Psoas muscle (tissue), 8 donors: ENCODE measurements around the gene MAML2. TPM values are rescaled to one million over a fixed set of nuclear protein-coding genes. Genes with fewer than 3 reads are reported as not detected.

Experiments used
- ATAC-seq, 4 donors: fragments of 200-7000 bp; cut with Tn5 transposase; one replicate each; pipeline ENCODE4 v1.9.1; 2020; ENCODE audit warnings: moderate library complexity in 3 of 4, mild to moderate bottlenecking in 2 of 4
- DNase-seq, 2 donors: peaks; one replicate each; pipeline ENCODE4 v3.0.0-alpha.2; 2020
- H3K27ac ChIP-seq: fragments of 200-600 bp; one replicate; pipeline ENCODE4 v1.8.0; 2022
- H3K27me3 ChIP-seq, 3 donors: fragments of 200-600 bp in 1 of 3; one replicate each; pipeline versions ENCODE4 v1.6.1 to v1.8.0; 2013 to 2022; ENCODE audit warnings: low read length in 2 of 3, mild to moderate bottlenecking in 2 of 3, moderate library complexity in 1 of 3; ENCODE audit not compliant: insufficient read depth in 3 of 3
- H3K36me3 ChIP-seq, 2 donors: fragments of 200-600 bp in 1 of 2; one replicate each; pipeline versions ENCODE4 v1.6.1 to v1.8.0; 2013 to 2022; ENCODE audit warnings: low read depth in 1 of 2, mild to moderate bottlenecking in 1 of 2, moderate library complexity in 1 of 2; ENCODE audit not compliant: insufficient read depth in 1 of 2
- H3K4me1 ChIP-seq: fragments of 200-600 bp; one replicate; pipeline ENCODE4 v1.8.0; 2022
- H3K4me3 ChIP-seq: fragments of 200-600 bp; one replicate; pipeline ENCODE4 v1.8.0; 2022; ENCODE audit warnings: mild to moderate bottlenecking
- H3K9me3 ChIP-seq: fragments of 200-600 bp; one replicate; pipeline ENCODE4 v1.8.0; 2022
- CTCF ChIP-seq: fragments of 200-600 bp; IDR thresholded peaks from one replicate; pipeline ENCODE4 v1.8.0; 2022; ENCODE audit warnings: antibody characterized with exemption
- WGBS, 3 donors: extraction: QIAGEN DNeasy Blood & Tissue Kit; methylation state at CpG; one replicate each; pipeline versions ENCODE4 v1.1.6 to v1.1.7; 2013; 5-methylcytosine and 5-hydroxymethylcytosine counted together
- intact Hi-C, 2 donors: fragments of 100-400 bp; cut with DNase I; formaldehyde crosslinking; loops; one replicate each; pipeline versions ENCODE4 v1.11.0 to v1.14.2; 2022
- polyA plus RNA-seq, 3 donors: library from polyadenylated mRNA; stranded (reverse); fragments of 200-250 nt; gene quantifications; one replicate each; pipeline ENCODE4 v1.2.3, GENCODE V29; 2013
- total RNA-seq, 4 donors: library from RNA; stranded (reverse); fragmentation: NEBNext Ultra II Directional in 2 of 4; extraction: Animal tissue kit (Norgen Biotek cat#: 25700) in 2 of 4; gene quantifications; one replicate each; pipeline versions ENCODE4 v1.2.1 to v1.2.4, GENCODE V29; 2021 to 2023
- donor health status: healthy with polysubstance abuse.
- donor health status: DM: no; HTN: no; CAD: no; lungs with moderate emphysema.
- donor health status: Bipolar disorder and iron deficiency.
- donor health status: healthy.
- donor health status: DM: yes; HTN: yes; CAD: no.
- donor health status: DM: no; HTN: no; CAD: no.
- donor health status: DM: no; HTN: no; CAD: no.
- donor health status: DM: yes; HTN: yes; CAD: no.

Gene MAML2
- total and polyA plus RNA-seq, 7 donors: 0.39 to 3.7 (median 1.5) TPM

DNA sequence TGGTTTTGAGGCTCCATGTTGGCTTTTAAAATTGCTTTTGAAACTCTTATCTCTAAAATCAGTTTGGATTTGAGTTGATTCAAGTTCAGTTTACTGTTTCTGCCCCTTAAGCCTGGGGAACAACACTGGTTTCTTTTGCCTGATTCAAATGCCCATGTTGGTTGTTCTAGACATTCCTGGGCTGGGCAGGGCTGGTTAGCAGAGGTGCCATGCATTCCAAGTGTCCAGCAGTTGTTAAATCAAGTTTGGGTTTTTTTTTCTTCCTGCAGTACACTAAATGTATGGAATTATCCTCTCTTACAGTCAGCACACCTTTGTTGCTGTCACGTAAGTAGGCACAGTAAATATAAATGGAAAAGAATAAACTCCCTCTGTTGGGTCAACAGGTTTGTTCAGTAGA lies 351.9 kb downstream of the MAML2 start:
- TF ChIP-seq CTCF: no peak
- Histone ChIP-seq H3K27ac (no peak overlapping the region), H3K36me3 (no peaks in the 10 kb centered on the region), H3K9me3 (no peaks in the 10 kb centered on the region), H3K4me3 (no peak overlapping the region), H3K27me3 (no peaks in the 10 kb centered on the region), H3K4me1 (no peaks in the 10 kb centered on the region)
- intact Hi-C loops: no loop called here
- ATAC-seq: no peak
- DNase-seq: no peak
- 94 to 99% (median 97%) methylated on average over 1 of the region's 1 CpG for WGBS, 3 donors

GRCh38 chr11:95989780-95990179 lies 353.2 kb downstream of the MAML2 start:
- WGBS, 3 donors: 89 to 91% (median 89%) methylated on average over 1 of the region's 1 CpG
- no peak for ATAC-seq
- Histone ChIP-seq H3K36me3 (no peaks in the 10 kb centered on the region), H3K4me1 (no peaks in the 10 kb centered on the region), H3K9me3 (no peaks in the 10 kb centered on the region), H3K4me3 (no peak overlapping the region), H3K27ac (no peak overlapping the region), H3K27me3 (no peaks in the 10 kb centered on the region)
- no peak for DNase-seq
- TF ChIP-seq CTCF: no peak
- intact Hi-C loops: no loop called here

DNA sequence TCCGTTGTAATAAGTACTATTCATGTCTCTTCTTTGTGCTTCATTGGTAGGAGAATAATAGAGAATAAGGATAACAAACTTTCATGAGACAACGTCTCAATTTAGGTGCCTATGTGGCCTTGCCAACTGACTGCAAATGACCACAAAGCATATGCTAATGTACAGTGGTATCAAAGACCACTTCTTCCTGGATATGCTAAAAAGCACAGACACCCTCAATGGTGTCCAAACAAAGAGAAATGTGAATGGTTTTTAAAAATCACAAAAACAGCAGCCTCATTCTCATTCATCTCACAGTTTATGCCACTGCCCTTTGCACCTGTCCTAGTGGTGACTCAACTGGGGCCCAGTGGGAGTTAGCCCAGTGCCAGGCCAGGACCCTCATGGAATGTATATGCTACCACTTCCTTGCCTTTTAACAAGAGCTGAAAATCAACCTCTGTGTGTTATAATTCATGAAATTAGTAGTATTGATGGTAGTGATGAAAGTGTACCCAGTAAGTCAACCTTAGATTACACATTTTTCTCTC lies 353.9 kb downstream of the MAML2 start:
- Histone ChIP-seq H3K9me3 (no peaks in the 10 kb centered on the region), H3K36me3 (no peaks in the 10 kb centered on the region), H3K4me3 (no peak overlapping the region), H3K4me1 (no peaks in the 10 kb centered on the region), H3K27me3 (no peaks in the 10 kb centered on the region), H3K27ac (no peak overlapping the region)
- DNase-seq: no peak
- TF ChIP-seq CTCF: no peak
- 87 to 91% (median 88%) methylated on average over 2 of the region's 2 CpGs for WGBS, 3 donors
- intact Hi-C loops: no loop called here
- no peak for ATAC-seq

DNA sequence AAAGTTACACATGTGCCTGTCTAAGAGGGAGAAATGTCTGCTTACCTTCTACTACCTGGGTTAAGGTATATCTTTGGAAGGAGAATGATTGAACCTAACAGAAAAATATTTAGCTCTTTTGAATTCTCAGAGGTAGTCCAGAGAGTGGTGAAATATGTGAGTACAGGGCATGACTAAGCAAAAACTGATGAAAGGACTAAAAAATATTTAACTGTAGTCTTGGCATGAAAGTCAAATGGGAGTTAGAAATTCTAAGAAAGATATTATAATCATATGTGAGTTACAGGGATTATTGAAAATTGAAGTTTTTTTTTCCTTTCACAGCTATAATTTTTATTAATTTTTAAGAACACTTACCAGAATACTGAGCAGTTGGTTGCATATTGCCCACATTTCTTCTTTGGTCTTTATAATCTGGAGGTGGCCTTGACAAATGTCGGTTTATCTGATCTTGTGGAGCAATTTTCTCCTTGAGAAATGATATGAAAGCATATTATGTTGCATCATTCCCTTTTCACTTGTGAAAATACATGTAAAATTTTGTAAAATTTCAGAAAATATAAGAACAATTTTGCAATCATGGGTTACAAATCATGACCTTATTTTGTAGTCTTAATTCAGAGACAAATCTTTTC lies 357.7 kb downstream of the MAML2 start:
- no peaks in the 10 kb centered on the region for H3K9me3 ChIP-seq
- H3K4me3 ChIP-seq: no peak overlapping the region
- peaks cover 0 to 3% of the 10 kb centered on the region in 2 donors for H3K36me3 ChIP-seq
- WGBS, 3 donors: 93 to 95% (median 94%) methylated on average over 1 of the region's 1 CpG
- ATAC-seq (no peak), DNase-seq (no peak)
- H3K4me1 ChIP-seq: no peaks in the 10 kb centered on the region
- intact Hi-C loops: no loop called here
- no peaks in the 10 kb centered on the region for H3K27me3 ChIP-seq
- no peak for TF ChIP-seq CTCF
- H3K27ac ChIP-seq: no peak overlapping the region

- 95 to 99% (median 96%) methylated on average over 2 of the region's 2 CpGs for WGBS, 3 donors
- intact Hi-C loops: no loop called here
- ATAC-seq (no peak), DNase-seq (no peak)
- H3K4me1 ChIP-seq: no peaks in the 10 kb centered on the region
- no peak overlapping the region for H3K4me3 ChIP-seq
- H3K27ac ChIP-seq: no peak overlapping the region
- no peak for TF ChIP-seq CTCF
- H3K9me3 ChIP-seq: no peaks in the 10 kb centered on the region
- H3K27me3 ChIP-seq: no peaks in the 10 kb centered on the region
- peaks cover 2 to 3% of the 10 kb centered on the region in 2 donors for H3K36me3 ChIP-seq
Measured at GRCh38 chr11:95984072-95984471, 358.9 kb downstream of the MAML2 start.
